ENCODE data around the gene OAS2.

OAS2 gene, protein sequence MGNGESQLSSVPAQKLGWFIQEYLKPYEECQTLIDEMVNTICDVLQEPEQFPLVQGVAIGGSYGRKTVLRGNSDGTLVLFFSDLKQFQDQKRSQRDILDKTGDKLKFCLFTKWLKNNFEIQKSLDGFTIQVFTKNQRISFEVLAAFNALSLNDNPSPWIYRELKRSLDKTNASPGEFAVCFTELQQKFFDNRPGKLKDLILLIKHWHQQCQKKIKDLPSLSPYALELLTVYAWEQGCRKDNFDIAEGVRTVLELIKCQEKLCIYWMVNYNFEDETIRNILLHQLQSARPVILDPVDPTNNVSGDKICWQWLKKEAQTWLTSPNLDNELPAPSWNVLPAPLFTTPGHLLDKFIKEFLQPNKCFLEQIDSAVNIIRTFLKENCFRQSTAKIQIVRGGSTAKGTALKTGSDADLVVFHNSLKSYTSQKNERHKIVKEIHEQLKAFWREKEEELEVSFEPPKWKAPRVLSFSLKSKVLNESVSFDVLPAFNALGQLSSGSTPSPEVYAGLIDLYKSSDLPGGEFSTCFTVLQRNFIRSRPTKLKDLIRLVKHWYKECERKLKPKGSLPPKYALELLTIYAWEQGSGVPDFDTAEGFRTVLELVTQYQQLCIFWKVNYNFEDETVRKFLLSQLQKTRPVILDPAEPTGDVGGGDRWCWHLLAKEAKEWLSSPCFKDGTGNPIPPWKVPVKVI

DNA sequence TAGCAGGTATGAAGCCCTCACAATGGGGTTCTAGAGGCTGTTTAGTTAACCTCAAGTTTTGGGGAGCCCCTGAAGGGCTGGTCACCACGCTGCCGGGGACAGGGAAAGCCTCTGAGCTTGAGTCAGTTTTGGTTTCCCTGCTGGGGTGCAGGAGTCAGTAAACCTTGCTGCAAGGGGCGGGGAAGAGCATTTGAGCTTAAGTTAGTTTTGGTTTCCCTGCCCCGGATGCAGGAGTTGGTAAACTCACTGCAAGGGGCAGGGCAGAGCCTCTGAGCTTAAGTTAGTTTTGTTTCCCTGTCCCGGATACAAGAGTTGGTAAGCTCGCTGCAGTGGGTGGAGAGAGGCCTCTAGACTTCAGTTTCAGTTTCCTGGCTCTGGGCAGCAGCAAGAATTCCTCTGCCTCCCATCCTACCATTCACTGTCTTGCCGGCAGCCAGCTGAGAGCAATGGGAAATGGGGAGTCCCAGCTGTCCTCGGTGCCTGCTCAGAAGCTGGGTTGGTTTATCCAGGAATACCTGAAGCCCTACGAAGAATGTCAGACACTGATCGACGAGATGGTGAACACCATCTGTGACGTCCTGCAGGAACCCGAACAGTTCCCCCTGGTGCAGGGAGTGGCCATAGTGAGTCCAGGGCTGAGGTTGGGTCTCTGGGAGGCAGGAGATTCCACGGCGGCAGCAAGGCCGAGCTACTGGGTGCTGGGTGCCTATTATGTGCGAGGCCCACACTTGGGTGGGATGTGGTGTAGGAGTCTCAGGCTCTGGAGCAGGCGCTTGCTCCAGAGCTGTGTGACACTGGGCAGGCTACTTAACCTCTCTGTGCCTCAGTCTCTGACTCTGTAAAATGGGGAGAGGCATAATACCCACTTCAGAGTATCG is at the start of gene OAS2:
TSS of gene OAS2 (plus strand) at position 357 of the 878 bp plus-strand sequence. CDS start at position 447, 90 bp downstream.
- DNase-seq (ENCODE audit: extremely low read depth, low read depth), result peak; percentile 73
- TF ChIP-seq, protein P1, sequence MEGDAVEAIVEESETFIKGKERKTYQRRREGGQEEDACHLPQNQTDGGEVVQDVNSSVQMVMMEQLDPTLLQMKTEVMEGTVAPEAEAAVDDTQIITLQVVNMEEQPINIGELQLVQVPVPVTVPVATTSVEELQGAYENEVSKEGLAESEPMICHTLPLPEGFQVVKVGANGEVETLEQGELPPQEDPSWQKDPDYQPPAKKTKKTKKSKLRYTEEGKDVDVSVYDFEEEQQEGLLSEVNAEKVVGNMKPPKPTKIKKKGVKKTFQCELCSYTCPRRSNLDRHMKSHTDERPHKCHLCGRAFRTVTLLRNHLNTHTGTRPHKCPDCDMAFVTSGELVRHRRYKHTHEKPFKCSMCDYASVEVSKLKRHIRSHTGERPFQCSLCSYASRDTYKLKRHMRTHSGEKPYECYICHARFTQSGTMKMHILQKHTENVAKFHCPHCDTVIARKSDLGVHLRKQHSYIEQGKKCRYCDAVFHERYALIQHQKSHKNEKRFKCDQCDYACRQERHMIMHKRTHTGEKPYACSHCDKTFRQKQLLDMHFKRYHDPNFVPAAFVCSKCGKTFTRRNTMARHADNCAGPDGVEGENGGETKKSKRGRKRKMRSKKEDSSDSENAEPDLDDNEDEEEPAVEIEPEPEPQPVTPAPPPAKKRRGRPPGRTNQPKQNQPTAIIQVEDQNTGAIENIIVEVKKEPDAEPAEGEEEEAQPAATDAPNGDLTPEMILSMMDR (IDR thresholded peaks at IDR 0.05; ENCODE audit: low read depth, low read length), result no peak

DNA sequence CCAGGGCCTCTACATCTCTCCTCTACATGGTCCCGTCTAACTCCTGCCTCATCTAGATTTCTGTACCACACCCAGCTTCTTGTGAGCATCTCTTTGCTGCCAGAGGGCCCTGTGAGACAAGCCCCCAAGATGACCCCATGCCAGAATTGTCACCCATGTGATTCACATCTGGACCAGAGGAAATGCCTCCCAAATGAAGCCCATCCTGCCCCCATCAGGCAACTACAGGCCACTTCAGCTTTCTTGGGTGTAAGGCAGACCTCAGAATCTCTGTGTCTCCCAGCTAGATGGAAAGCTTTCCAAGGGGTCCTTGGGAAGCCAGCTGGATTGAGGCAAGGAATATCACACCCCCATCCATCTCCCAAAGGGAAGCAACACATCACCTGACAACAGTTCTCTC is 49.3 kb upstream of the OAS2 start:
- TF ChIP-seq, protein P1 (IDR thresholded peaks at IDR 0.05; ENCODE audit: low read depth, low read length), result no peak
- no peak for DNase-seq (ENCODE audit: extremely low read depth, low read depth)

DNA sequence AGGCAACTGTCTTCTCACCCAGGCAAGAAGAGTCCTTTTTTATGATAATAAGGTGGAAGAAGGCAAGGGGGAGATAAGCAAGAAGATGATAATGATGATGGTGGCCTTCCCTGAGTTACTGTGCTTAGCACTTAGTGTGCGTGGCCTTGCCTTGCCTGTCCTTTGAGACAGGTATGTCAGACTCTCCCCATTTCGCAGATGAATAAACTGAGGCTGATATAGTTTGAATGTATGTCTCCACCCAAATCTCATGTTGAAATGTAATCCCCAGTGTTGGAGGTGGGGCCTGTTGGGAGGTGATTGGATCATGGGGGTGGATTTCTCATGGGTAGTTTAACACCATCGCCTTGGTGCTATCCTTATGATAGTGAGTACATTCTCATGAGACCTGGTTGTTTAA is 48.6 kb upstream of the OAS2 start:
- TF ChIP-seq, protein P1 (IDR thresholded peaks at IDR 0.05; ENCODE audit: low read depth, low read length), result no peak
- DNase-seq (ENCODE audit: extremely low read depth, low read depth), result no peak

DNA sequence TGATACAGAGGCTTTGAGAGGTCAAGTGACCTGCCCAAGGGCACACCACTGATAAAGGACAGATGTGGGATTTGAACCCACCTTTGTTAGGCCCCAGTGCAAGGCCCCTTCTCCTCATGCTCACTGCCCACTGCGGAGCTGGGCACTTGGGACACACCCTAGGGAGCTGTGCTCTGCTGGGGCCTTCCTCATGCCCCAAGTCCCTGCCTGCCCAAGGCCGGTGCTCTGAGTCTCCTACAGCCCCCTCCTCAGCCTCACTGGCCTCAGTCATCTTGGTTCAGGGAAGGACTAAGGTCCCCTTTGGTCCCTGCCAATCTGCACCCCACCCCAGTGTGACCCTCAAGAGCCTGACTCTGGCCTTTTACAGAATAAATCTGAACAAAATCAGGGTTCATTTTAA is 48.0 kb upstream of the OAS2 start:
- TF ChIP-seq, protein P1 (IDR thresholded peaks at IDR 0.05; ENCODE audit: low read depth, low read length), result no peak
- DNase-seq (ENCODE audit: extremely low read depth, low read depth), result no peak

DNA sequence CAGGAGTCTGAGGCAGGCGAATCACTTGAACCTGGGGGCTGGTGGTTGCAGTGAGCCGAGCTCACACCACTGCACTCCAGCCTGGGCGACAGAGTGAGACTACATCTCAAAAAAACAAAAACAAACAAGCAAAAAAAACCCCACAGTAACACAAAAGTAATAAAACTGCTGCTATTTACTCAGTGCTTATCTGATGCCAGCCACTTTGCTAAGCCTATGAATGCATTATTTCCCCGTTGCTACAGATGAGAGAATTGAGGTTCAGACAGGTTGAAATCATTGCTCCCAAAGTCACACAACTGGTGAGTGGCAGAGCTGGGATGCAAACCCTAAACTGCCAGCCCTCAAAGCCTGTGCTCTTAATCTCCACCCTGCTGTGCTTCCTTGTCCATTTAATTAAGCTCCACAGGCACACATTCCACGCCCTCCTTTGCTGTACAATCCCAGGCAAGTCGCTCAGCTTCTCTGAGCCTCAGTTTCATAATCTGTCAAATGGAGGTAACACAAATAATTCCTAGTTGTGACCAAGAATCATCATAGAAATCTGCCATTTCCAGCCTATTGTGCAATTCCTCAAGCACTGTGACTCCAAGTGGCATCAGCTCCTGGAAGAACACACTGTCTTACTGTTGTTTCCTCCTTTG is 45.7 kb upstream of the OAS2 start:
- TF ChIP-seq, protein P1 (IDR thresholded peaks at IDR 0.05; ENCODE audit: low read depth, low read length), result no peak
- no peak for DNase-seq (ENCODE audit: extremely low read depth, low read depth)

DNA sequence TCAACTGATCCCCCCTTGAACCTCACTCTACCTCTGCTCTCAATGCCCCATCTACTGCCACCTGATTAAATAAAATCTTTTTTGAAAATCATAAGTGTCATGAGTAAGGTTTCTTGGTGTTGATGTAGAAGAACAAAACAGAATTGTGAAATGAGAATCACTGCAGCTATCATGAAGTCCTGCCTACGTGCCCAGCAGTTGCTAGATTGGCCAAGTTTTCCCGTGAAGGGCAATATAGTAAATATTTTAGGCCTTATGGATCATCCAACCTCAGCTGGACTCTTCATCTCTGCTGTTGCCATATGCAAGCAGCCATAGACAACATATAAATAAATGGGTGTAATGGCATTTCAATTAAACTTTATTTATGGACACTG is 45.2 kb upstream of the OAS2 start:
- DNase-seq (ENCODE audit: extremely low read depth, low read depth), result no peak
- TF ChIP-seq, protein P1 (IDR thresholded peaks at IDR 0.05; ENCODE audit: low read depth, low read length), result no peak

Data from AG09319 (cell line).